Psoas muscle (tissue), 8 donors: ENCODE measurements around the gene PTPRM. TPM values are rescaled to one million over a fixed set of nuclear protein-coding genes. Genes with fewer than 3 reads are reported as not detected.

ENCODE experiments used
- ATAC-seq, 4 donors: fragments of 200-7000 bp; cut with Tn5 transposase; one replicate each; pipeline ENCODE4 v1.9.1; 2020; ENCODE audit warnings: moderate library complexity in 3 of 4, mild to moderate bottlenecking in 2 of 4
- DNase-seq, 2 donors: peaks; one replicate each; pipeline ENCODE4 v3.0.0-alpha.2; 2020
- H3K27ac ChIP-seq: fragments of 200-600 bp; one replicate; pipeline ENCODE4 v1.8.0; 2022
- H3K27me3 ChIP-seq, 3 donors: fragments of 200-600 bp in 1 of 3; one replicate each; pipeline versions ENCODE4 v1.6.1 to v1.8.0; 2013 to 2022; ENCODE audit warnings: low read length in 2 of 3, mild to moderate bottlenecking in 2 of 3, moderate library complexity in 1 of 3; ENCODE audit not compliant: insufficient read depth in 3 of 3
- H3K36me3 ChIP-seq, 2 donors: fragments of 200-600 bp in 1 of 2; one replicate each; pipeline versions ENCODE4 v1.6.1 to v1.8.0; 2013 to 2022; ENCODE audit warnings: low read depth in 1 of 2, mild to moderate bottlenecking in 1 of 2, moderate library complexity in 1 of 2; ENCODE audit not compliant: insufficient read depth in 1 of 2
- H3K4me1 ChIP-seq: fragments of 200-600 bp; one replicate; pipeline ENCODE4 v1.8.0; 2022
- H3K4me3 ChIP-seq: fragments of 200-600 bp; one replicate; pipeline ENCODE4 v1.8.0; 2022; ENCODE audit warnings: mild to moderate bottlenecking
- H3K9me3 ChIP-seq: fragments of 200-600 bp; one replicate; pipeline ENCODE4 v1.8.0; 2022
- CTCF ChIP-seq: fragments of 200-600 bp; IDR thresholded peaks from one replicate; pipeline ENCODE4 v1.8.0; 2022; ENCODE audit warnings: antibody characterized with exemption
- WGBS, 3 donors: extraction: QIAGEN DNeasy Blood & Tissue Kit; methylation state at CpG; one replicate each; pipeline versions ENCODE4 v1.1.6 to v1.1.7; 2013; 5-methylcytosine and 5-hydroxymethylcytosine counted together
- intact Hi-C, 2 donors: fragments of 100-400 bp; cut with DNase I; formaldehyde crosslinking; loops; one replicate each; pipeline versions ENCODE4 v1.11.0 to v1.14.2; 2022
- polyA plus RNA-seq, 3 donors: library from polyadenylated mRNA; stranded (reverse); fragments of 200-250 nt; gene quantifications; one replicate each; pipeline ENCODE4 v1.2.3, GENCODE V29; 2013
- total RNA-seq, 4 donors: library from RNA; stranded (reverse); fragmentation: NEBNext Ultra II Directional in 2 of 4; extraction: Animal tissue kit (Norgen Biotek cat#: 25700) in 2 of 4; gene quantifications; one replicate each; pipeline versions ENCODE4 v1.2.1 to v1.2.4, GENCODE V29; 2021 to 2023
- donor health status: healthy with polysubstance abuse.
- donor health status: DM: no; HTN: no; CAD: no; lungs with moderate emphysema.
- donor health status: Bipolar disorder and iron deficiency.
- donor health status: healthy.
- donor health status: DM: yes; HTN: yes; CAD: no.
- donor health status: DM: no; HTN: no; CAD: no.
- donor health status: DM: no; HTN: no; CAD: no.
- donor health status: DM: yes; HTN: yes; CAD: no.

The PTPRM gene
- total and polyA plus RNA-seq, 7 donors = 27.4 to 78.9 (median 39.0) TPM

GRCh38 chr18:8380926-8381325 is 813.8 kb downstream of the PTPRM start:
- Histone ChIP-seq H3K27ac (no peak overlapping the region), H3K27me3 (no peaks in the 10 kb centered on the region), H3K4me1 (no peaks in the 10 kb centered on the region), H3K9me3 (no peaks in the 10 kb centered on the region), H3K4me3 (no peak overlapping the region), H3K36me3 (peaks cover 6 to 95% of the 10 kb centered on the region in 2 donors)
- no peak for TF ChIP-seq CTCF
- no peak for ATAC-seq
- intact Hi-C loops = loop anchor here in 1 of 2 donors (10.0 kb wide), 1 partner anchor 1106 kb away; no protein-coding TSS in a partner anchor
- WGBS, 3 donors = 90 to 93% (median 92%) methylated on average over 2 of the region's 2 CpGs
- DNase-seq = no peak

- H3K4me1 ChIP-seq = no peaks in the 10 kb centered on the region
- no peak overlapping the region for H3K27ac ChIP-seq
- no peak for TF ChIP-seq CTCF
- H3K36me3 ChIP-seq = peaks cover 6 to 93% of the 10 kb centered on the region in 2 donors
- no peaks in the 10 kb centered on the region for H3K27me3 ChIP-seq
- H3K9me3 ChIP-seq = no peaks in the 10 kb centered on the region
- no peak overlapping the region for H3K4me3 ChIP-seq
- intact Hi-C loops = loop anchor here in 1 of 2 donors (10.0 kb wide), 1 partner anchor 1107 kb away; no protein-coding TSS in a partner anchor
- ATAC-seq (no peak), DNase-seq (no peak)
- WGBS, 3 donors = 64 to 72% (median 68%) methylated on average over 9 of the region's 9 CpGs
Observed at GRCh38 chr18:8381821-8382459, 814.8 kb downstream of the PTPRM start.

- no peak overlapping the region for H3K27ac ChIP-seq
- no peak for TF ChIP-seq CTCF
- peaks cover 6 to 94% of the 10 kb centered on the region in 2 donors for H3K36me3 ChIP-seq
- intact Hi-C loops = loop anchor here (5.0 to 10.0 kb wide), 2 partner anchors 1111 to 1113 kb away; no protein-coding TSS in a partner anchor
- WGBS, 3 donors = 92 to 96% (median 95%) methylated on average over 4 of the region's 4 CpGs
- no peaks in the 10 kb centered on the region for H3K27me3 ChIP-seq
- DNase-seq (no peak), ATAC-seq (no peak)
- H3K4me3 ChIP-seq = no peak overlapping the region
- no peaks in the 10 kb centered on the region for H3K4me1 ChIP-seq
- H3K9me3 ChIP-seq = no peaks in the 10 kb centered on the region
Observed at GRCh38 chr18:8385400-8385799, 818.3 kb downstream of the PTPRM start.

GRCh38 chr18:8386669-8387380 is 819.7 kb downstream of the PTPRM start:
- Histone ChIP-seq H3K36me3 (peaks cover 6 to 94% of the 10 kb centered on the region in 2 donors), H3K4me3 (no peak overlapping the region), H3K27me3 (no peaks in the 10 kb centered on the region), H3K27ac (no peak overlapping the region), H3K9me3 (no peaks in the 10 kb centered on the region), H3K4me1 (no peaks in the 10 kb centered on the region)
- TF ChIP-seq CTCF = no peak
- ATAC-seq (no peak), DNase-seq (no peak)
- intact Hi-C loops = loop anchor here (5.0 to 10.0 kb wide), 2 partner anchors 1112 to 1115 kb away; no protein-coding TSS in a partner anchor
- WGBS, 3 donors = 80 to 87% (median 83%) methylated on average over 12 to 13 of the region's 13 CpGs
